ENCODE measurements around the gene CD1D.

CD1D gene

GRCh38 chr1:158180741-158181576, at the start of gene CD1D:
TSS of gene CD1D (plus strand) at chr1:158180895. CDS start at chr1:158181102, 207 bp downstream.
- peak; percentile 82 for DNase-seq (ENCODE audit: low read depth)
- peak within 1 kb of the TSS; percentile 66 for H3K4me3 ChIP-seq (ENCODE audit: low read depth, low read length)
- no peak for TF ChIP-seq CTCF (conservative IDR thresholded peaks at IDR 0.05; ENCODE audit: low read depth, low read length)

GRCh38 chr1:158131217-158131616, 49.5 kb upstream of the CD1D start:
- H3K4me3 ChIP-seq (ENCODE audit: low read depth, low read length), result no peak overlapping the region
- no peak for TF ChIP-seq CTCF (conservative IDR thresholded peaks at IDR 0.05; ENCODE audit: low read depth, low read length)
- DNase-seq (ENCODE audit: low read depth), result no peak

GRCh38 chr1:158140764-158141192, 39.9 kb upstream of the CD1D start:
- TF ChIP-seq CTCF (conservative IDR thresholded peaks at IDR 0.05; ENCODE audit: low read depth, low read length), result no peak
- peak; percentile 44 for DNase-seq (ENCODE audit: low read depth)
- H3K4me3 ChIP-seq (ENCODE audit: low read depth, low read length), result no peak overlapping the region

GRCh38 chr1:158145173-158145719, 35.4 kb upstream of the CD1D start:
- H3K4me3 ChIP-seq (ENCODE audit: low read depth, low read length), result no peak overlapping the region
- no peak for TF ChIP-seq CTCF (conservative IDR thresholded peaks at IDR 0.05; ENCODE audit: low read depth, low read length)
- DNase-seq (ENCODE audit: low read depth), result peak; percentile 44

- peak; percentile 63 for DNase-seq (ENCODE audit: low read depth)
These were observed 34.5 kb upstream of the CD1D start for GRCh38 chr1:158146165-158146564.

GRCh38 chr1:158146739-158147138, 34.0 kb upstream of the CD1D start:
- no peak overlapping the region for H3K4me3 ChIP-seq (ENCODE audit: low read depth, low read length)
- no peak for DNase-seq (ENCODE audit: low read depth)
- TF ChIP-seq CTCF (conservative IDR thresholded peaks at IDR 0.05; ENCODE audit: low read depth, low read length), result no peak

More at GRCh38 chr1:158146165-158146564, 34.5 kb upstream of the CD1D start:
- no peak overlapping the region for H3K4me3 ChIP-seq (ENCODE audit: low read depth, low read length)
- no peak for TF ChIP-seq CTCF (conservative IDR thresholded peaks at IDR 0.05; ENCODE audit: low read depth, low read length)
